ENCODE results near the gene ARID5A. TPM values are rescaled to one million over a fixed set of nuclear protein-coding genes. Genes with fewer than 3 reads are reported as not detected.

The ARID5A gene
- total and polyA plus RNA-seq, 2 of the 13 experiments (the other 11 are each of a cell fraction or from before 2014, with no cell fraction given): 6.0 to 9.5 TPM

DNA sequence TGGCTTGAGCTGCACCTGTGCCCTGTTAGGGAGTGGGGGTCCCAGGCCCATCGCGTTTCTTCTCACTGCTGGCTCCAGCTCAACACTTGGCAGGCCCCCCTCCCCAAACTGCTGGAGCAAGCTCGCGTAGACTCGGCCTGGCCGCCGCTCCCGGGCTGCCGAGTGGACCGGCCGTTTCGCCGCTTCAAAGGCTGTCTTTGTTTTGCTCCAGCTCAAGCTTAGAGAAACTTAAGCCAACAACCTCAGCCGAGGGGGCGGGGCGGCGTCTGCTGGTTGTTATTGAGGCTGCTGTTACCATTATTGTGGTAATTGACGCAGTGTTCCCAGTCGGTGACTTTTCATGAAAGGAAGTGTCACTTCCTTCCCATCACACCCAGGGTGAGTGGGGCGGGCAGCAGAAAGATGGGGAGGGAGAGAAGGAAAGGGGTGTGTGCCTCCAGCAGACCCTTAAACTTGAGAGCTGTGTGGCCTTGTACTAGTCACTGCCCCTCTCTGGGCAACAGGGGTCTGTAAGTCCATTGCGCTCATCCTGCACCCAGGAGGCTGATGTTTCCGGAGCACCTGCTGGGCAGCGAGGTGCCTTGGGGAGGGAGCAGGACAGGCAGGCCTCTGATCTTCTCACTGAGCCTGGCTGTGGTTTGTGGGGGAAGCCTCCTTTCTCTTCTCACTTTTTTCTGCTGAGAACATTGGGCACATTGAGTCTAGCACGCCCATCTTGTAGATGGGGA, 2.1 kb downstream of the ARID5A start (continued):
- peak; percentile 41; the same call in 1 of the 2 replicates for TF ChIP-seq ARID4A (CRISPR knock-in tag; IDR thresholded peaks at IDR 0.05; ENCODE audit: borderline replicate concordance)
- no peak for TF ChIP-seq NFYC (CRISPR knock-in tag; IDR thresholded peaks at IDR 0.05)
- no peak for TF ChIP-seq BORCS8-MEF2B (CRISPR knock-in tag; IDR thresholded peaks at IDR 0.05)
- no peak for TF ChIP-seq ELF3 (CRISPR knock-in tag; IDR thresholded peaks at IDR 0.05)
- no peak for TF ChIP-seq ZNF264 (CRISPR knock-in tag; IDR thresholded peaks at IDR 0.05)
- TF ChIP-seq DPF2 (CRISPR knock-in tag; IDR thresholded peaks at IDR 0.05; ENCODE audit: borderline replicate concordance, low read depth): no peak
- TF ChIP-seq ZSCAN29 (CRISPR knock-in tag; conservative IDR thresholded peaks at IDR 0.05): peak; percentile 100
- no peak for TF ChIP-seq MBNL3 (CRISPR knock-in tag; conservative IDR thresholded peaks at IDR 0.05)
- TF ChIP-seq LCORL (IDR thresholded peaks at IDR 0.05): no peak
- no peak for TF ChIP-seq LCORL (CRISPR knock-in tag; IDR thresholded peaks at IDR 0.05)
- no peak for TF ChIP-seq U2AF2 (IDR thresholded peaks at IDR 0.05; ENCODE audit: low read depth, low read length)
- TF ChIP-seq MEIS2 (CRISPR knock-in tag; IDR thresholded peaks at IDR 0.05): peak; percentile 33; the same call in 1 of the 2 replicates
- TF ChIP-seq ZNF557 (CRISPR knock-in tag; IDR thresholded peaks at IDR 0.05): no peak
- TF ChIP-seq TEAD2 (CRISPR knock-in tag; IDR thresholded peaks at IDR 0.05): no peak
- no peak for TF ChIP-seq DBP (CRISPR knock-in tag; IDR thresholded peaks at IDR 0.05; ENCODE audit: not compliant biosample characterization)
- no peak for TF ChIP-seq KAT7 (CRISPR knock-in tag; IDR thresholded peaks at IDR 0.05; ENCODE audit: borderline replicate concordance)
- TF ChIP-seq ZFP41 (CRISPR knock-in tag; IDR thresholded peaks at IDR 0.05; ENCODE audit: borderline replicate concordance): no peak
- no peak for TF ChIP-seq NR3C1 (CRISPR knock-in tag; IDR thresholded peaks at IDR 0.05)
- no peak for TF ChIP-seq ATF7-NPFF (CRISPR knock-in tag; IDR thresholded peaks at IDR 0.05; ENCODE audit: low read depth)
- TF ChIP-seq, protein P1, sequence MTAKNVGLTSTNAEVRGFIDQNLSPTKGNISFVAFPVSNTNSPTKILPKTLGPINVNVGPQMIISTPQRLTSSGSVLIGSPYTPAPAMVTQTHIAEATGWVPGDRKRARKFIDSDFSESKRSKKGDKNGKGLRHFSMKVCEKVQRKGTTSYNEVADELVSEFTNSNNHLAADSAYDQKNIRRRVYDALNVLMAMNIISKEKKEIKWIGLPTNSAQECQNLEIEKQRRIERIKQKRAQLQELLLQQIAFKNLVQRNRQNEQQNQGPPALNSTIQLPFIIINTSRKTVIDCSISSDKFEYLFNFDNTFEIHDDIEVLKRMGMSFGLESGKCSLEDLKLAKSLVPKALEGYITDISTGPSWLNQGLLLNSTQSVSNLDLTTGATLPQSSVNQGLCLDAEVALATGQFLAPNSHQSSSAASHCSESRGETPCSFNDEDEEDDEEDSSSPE (CRISPR knock-in tag; IDR thresholded peaks at IDR 0.05): no peak
- peak; percentile 83 for TF ChIP-seq HNRNPLL (IDR thresholded peaks at IDR 0.05; ENCODE audit: low read depth, low read length, poor library complexity, severe bottlenecking)
- TF ChIP-seq SMARCC2 (IDR thresholded peaks at IDR 0.05): no peak
- TF ChIP-seq ZNF343 (CRISPR knock-in tag; IDR thresholded peaks at IDR 0.05): 0 out of 2 replicates have a peak, but pooled peaks have one; percentile 10
- TF ChIP-seq CREB3 (CRISPR knock-in tag; IDR thresholded peaks at IDR 0.05): no peak
